Measurements from ENCODE around the gene POU2F2. TPM values are rescaled to one million over a fixed set of nuclear protein-coding genes. Genes with fewer than 3 reads are reported as not detected.
"Not testable (repeated sequence)": the region's sequence is repeated elsewhere in the genome, so short reads cannot be mapped to it uniquely, and the experiment has no call there.

The POU2F2 gene
- total RNA-seq, 2 experiments from 2014 or later, result 15.7 to 16.3 TPM

DNA sequence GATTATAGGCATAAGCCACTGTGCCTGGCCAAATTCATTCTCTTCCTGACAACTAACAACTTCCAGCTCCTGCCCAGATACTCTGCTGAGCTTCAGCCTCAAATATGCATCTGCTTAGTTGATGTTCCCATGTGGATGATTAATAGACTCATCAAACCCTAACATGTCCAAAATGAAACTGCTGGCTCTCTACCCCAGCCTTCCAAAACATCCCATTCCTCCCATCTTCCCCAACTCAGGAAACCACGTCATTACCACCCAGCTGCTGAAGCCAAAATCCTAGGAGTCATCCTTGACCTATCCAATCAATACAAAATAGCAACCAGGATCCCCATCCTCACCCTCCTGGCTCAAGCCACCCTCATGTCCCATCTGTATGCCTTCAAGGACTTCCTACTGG is 20.9 kb downstream of the POU2F2 start:
- no peak for ATAC-seq
- CTCF ChIA-PET, result interaction anchor here (0.8 to 4.0 kb wide), 9 partner anchors 9 to 168 kb away, joined by 3 to 40 read pairs (median 4); partner anchors contain the start of gene POU2F2
- peak overlapping the region; percentile 2 for H3K27ac Mint-ChIP-seq
- peaks cover 41% of the 10 kb centered on the region for H3K4me1 Mint-ChIP-seq (ENCODE audit: low read depth)
- H3K36me3 Mint-ChIP-seq (ENCODE audit: low read depth), result peaks cover 8% of the 10 kb centered on the region
- POLR2A ChIA-PET, result interaction anchor here (1.1 kb wide), 1 partner anchor 12 kb away, joined by 3 read pairs; no protein-coding TSS in a partner anchor
- no peak for DNase-seq
- H3K4me3 Mint-ChIP-seq, result no peak overlapping the region
- H3K27me3 Mint-ChIP-seq (ENCODE audit: low read depth), result no peaks in the 10 kb centered on the region
- no peaks in the 10 kb centered on the region for H3K9me3 Mint-ChIP-seq (ENCODE audit: insufficient read depth)

DNA sequence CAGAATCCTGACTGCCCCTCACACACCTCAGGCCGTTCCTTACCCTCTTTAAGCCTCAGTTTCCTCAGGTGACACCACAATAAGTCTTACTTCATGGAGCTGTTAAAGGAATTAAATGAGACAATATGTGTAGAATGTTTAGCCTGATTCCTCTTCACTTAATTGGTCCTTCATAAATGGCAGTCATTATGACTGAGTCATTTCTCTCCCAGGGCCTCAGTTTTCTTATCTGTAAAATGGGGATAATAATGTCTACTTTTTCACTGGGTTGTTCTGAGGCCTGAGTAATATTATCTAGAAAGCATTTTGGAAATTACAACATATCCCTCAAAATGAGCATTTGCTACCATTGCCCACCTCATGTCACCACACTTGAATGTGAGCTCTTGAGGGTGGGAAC is 21.6 kb downstream of the POU2F2 start:
- ATAC-seq (no peak), DNase-seq (no peak)
- H3K27me3 Mint-ChIP-seq (ENCODE audit: low read depth), result no peaks in the 10 kb centered on the region
- peaks cover 4% of the 10 kb centered on the region for H3K36me3 Mint-ChIP-seq (ENCODE audit: low read depth)
- peak overlapping the region; percentile 13 for H3K27ac Mint-ChIP-seq
- no peaks in the 10 kb centered on the region for H3K9me3 Mint-ChIP-seq (ENCODE audit: insufficient read depth)
- no peak overlapping the region for H3K4me3 Mint-ChIP-seq
- peaks cover 41% of the 10 kb centered on the region for H3K4me1 Mint-ChIP-seq (ENCODE audit: low read depth)
- POLR2A ChIA-PET, result interaction anchor here (1.1 kb wide), 1 partner anchor 12 kb away, joined by 3 read pairs; no protein-coding TSS in a partner anchor
- CTCF ChIA-PET, result interaction anchor here (0.9 to 4.0 kb wide), 9 partner anchors 13 to 214 kb away, joined by 3 to 40 read pairs (median 4); partner anchors contain the start of gene POU2F2

DNA sequence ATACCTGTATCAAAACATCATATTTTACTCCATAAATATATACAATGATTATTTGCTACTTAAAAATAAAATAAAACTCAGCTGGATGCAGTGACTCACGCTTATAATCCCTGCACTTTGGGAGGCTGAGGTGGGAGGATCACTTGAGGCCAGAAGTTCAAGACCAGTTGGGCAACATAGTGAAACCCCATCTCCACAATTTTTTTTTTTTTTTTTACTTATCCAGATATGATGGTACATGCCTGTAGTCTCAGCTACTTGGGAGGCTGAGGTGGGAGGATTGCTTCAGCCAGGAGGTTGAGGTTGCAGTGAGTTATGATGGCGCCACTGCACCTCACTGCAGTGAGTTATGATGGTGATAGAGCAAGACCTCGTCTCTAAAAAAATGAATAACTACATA is 22.4 kb downstream of the POU2F2 start:
- no peak overlapping the region for H3K4me3 Mint-ChIP-seq
- no peak for ATAC-seq
- POLR2A ChIA-PET, result no interaction called here

DNA sequence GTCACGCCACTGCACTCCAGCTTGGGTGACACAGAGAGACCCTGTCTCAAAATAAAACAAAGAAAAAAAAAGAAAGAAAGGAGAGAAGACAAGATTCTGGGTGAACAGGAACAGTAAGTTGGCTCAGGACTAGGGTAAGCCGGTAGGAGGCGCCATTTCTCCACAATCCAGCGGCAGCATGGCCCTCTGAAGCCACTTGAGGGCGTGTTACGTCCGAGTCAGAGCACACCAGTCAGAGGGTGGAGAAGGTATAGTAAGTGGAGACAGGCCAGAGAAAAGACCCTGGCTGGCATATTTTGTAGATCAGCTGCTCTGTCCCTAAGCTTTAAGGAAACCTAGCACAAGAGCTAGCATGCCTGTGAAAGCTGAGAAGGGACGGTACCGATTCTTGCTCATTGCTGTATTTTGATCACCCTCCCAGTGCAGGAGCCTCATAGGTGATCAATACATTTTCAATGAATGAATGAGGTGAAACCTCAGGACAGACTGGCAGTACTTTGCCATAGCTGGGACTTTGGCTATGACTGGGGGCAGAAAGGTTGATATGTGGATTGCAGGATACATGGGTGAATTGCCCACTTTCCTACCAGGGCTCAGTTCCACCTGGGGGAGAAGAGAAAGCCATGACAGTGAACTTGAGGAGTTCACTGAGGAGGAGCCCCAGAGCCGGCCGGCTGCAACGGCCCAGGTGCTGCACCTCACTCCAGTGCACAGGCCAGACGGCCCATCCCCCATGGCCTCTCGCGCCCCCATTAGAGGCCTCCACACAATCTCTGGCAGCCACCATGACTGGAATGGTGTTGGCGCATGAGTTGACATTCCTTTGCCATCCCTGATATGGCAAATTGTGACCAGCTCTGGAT is 23.5 kb downstream of the POU2F2 start:
- H3K27me3 Mint-ChIP-seq (ENCODE audit: low read depth), result no peaks in the 10 kb centered on the region
- peaks cover 33% of the 10 kb centered on the region for H3K4me1 Mint-ChIP-seq (ENCODE audit: low read depth)
- POLR2A ChIA-PET, result no interaction called here
- peak; percentile 94 for ATAC-seq
- H3K36me3 Mint-ChIP-seq (ENCODE audit: low read depth), result peaks cover 3% of the 10 kb centered on the region
- H3K4me3 Mint-ChIP-seq, result no peak overlapping the region
- no peaks in the 10 kb centered on the region for H3K9me3 Mint-ChIP-seq (ENCODE audit: insufficient read depth)
- peak; percentile 94 for DNase-seq
- CTCF ChIA-PET, result interaction anchor here (0.6 to 4.0 kb wide), 45 partner anchors 7 to 332 kb away, joined by 3 to 65 read pairs (median 6); partner anchors contain the start of genes GSK3A, PAFAH1B3, POU2F2 and PRR19
- peak overlapping the region; percentile 26 for H3K27ac Mint-ChIP-seq

More for the DNA sequence above, 22.4 kb downstream of the POU2F2 start:
- H3K36me3 Mint-ChIP-seq (ENCODE audit: low read depth), result peaks cover 3% of the 10 kb centered on the region
- DNase-seq, result no peak
- CTCF ChIA-PET, result interaction anchor here (0.6 to 4.0 kb wide), 11 partner anchors 9 to 211 kb away, joined by 3 to 65 read pairs (median 12); no protein-coding TSS in a partner anchor
- no peaks in the 10 kb centered on the region for H3K27me3 Mint-ChIP-seq (ENCODE audit: low read depth)
- H3K27ac Mint-ChIP-seq, result no peak overlapping the region
- peaks cover 41% of the 10 kb centered on the region for H3K4me1 Mint-ChIP-seq (ENCODE audit: low read depth)
- H3K9me3 Mint-ChIP-seq (ENCODE audit: insufficient read depth), result no peaks in the 10 kb centered on the region

DNA sequence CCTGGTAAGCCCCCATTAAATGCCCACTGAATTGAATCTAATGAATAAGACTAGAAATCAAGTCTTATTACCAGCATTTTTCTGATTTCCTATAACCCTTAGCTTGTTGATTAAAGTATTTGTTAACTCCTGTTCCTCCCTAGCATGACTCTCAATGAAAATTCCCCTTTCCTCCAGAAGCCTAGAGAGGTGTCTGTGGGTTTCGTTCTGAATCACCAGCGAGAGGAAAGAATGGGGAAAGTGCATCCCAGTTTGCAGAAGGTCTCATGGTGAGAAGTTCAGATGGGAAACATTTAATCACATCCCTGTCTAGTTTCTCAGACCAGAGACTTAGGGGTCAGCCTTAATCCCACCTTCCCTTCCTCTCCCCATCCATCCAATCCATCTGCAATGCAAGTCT is 26.9 kb downstream of the POU2F2 start:
- ChIA-PET POLR2A (no interaction called here), CTCF (interaction anchor here (1.0 to 2.1 kb wide), 2 partner anchors 27 to 335 kb away, joined by 3 to 7 read pairs; partner anchors contain the start of gene POU2F2)
- H3K27ac Mint-ChIP-seq, result no peak overlapping the region
- no peaks in the 10 kb centered on the region for H3K9me3 Mint-ChIP-seq (ENCODE audit: insufficient read depth)
- H3K4me3 Mint-ChIP-seq, result no peak overlapping the region
- ATAC-seq (no peak), DNase-seq (no peak)
- H3K4me1 Mint-ChIP-seq (ENCODE audit: low read depth), result peaks cover 10% of the 10 kb centered on the region
- no peaks in the 10 kb centered on the region for H3K36me3 Mint-ChIP-seq (ENCODE audit: low read depth)
- no peaks in the 10 kb centered on the region for H3K27me3 Mint-ChIP-seq (ENCODE audit: low read depth)

DNA sequence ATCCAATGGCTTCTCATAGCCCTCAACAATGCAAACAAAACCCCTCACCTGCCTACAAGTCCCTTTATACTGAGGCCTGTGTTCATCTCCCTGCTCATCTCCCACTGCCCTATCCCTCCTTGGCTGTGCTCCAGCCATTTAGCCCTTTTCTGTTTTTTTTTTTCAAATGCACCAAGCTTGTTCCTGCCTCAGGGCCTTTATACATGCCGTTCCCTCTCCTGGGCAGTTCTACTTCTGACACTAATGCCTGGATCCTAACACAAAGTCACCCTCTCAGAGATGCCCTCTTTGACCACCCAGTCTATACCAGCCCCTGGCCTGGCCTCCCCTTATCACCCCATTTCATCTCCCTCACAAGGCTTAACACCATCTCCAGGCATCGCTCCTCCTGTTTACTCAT is 29.4 kb downstream of the POU2F2 start:
- ChIA-PET POLR2A (no interaction called here), CTCF (interaction anchor here (0.9 to 1.6 kb wide), 3 partner anchors 9 to 337 kb away, joined by 3 read pairs; no protein-coding TSS in a partner anchor)
- ATAC-seq (no peak), DNase-seq (no peak)
- H3K4me3 Mint-ChIP-seq, result no peak overlapping the region
- no peaks in the 10 kb centered on the region for H3K9me3 Mint-ChIP-seq (ENCODE audit: insufficient read depth)
- no peak overlapping the region for H3K27ac Mint-ChIP-seq
- peaks cover 3% of the 10 kb centered on the region for H3K4me1 Mint-ChIP-seq (ENCODE audit: low read depth)
- H3K36me3 Mint-ChIP-seq (ENCODE audit: low read depth), result peaks cover 5% of the 10 kb centered on the region
- no peaks in the 10 kb centered on the region for H3K27me3 Mint-ChIP-seq (ENCODE audit: low read depth)

DNA sequence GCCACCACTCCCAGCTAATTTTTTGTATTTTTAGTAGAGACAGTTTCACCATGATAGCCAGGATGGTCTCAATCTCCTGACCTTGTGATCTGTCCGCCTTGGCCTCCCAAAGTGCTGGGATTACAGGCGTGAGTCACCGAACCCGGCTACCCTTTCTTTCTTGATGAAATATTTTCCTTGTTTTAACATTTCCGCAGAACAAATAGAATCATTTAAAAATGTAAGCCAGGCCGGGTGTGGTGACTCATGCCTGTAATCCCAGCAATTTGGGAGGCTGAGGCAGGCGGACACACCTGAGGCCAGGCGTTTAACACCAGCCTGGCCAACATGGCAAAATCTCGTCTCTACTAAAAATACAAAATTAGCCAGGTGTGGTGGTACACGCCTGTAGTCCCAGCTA is 32.0 kb downstream of the POU2F2 start:
- H3K4me3 Mint-ChIP-seq; H3K27ac Mint-ChIP-seq; H3K36me3 Mint-ChIP-seq (ENCODE audit: low read depth); H3K27me3 Mint-ChIP-seq (ENCODE audit: low read depth); ATAC-seq; H3K9me3 Mint-ChIP-seq (ENCODE audit: insufficient read depth); POLR2A ChIA-PET; DNase-seq; H3K4me1 Mint-ChIP-seq (ENCODE audit: low read depth): not testable (repeated sequence)
- CTCF ChIA-PET, result interaction anchor here (0.9 to 1.6 kb wide), 2 partner anchors 9 to 34 kb away, joined by 4 to 10 read pairs; no protein-coding TSS in a partner anchor

DNA sequence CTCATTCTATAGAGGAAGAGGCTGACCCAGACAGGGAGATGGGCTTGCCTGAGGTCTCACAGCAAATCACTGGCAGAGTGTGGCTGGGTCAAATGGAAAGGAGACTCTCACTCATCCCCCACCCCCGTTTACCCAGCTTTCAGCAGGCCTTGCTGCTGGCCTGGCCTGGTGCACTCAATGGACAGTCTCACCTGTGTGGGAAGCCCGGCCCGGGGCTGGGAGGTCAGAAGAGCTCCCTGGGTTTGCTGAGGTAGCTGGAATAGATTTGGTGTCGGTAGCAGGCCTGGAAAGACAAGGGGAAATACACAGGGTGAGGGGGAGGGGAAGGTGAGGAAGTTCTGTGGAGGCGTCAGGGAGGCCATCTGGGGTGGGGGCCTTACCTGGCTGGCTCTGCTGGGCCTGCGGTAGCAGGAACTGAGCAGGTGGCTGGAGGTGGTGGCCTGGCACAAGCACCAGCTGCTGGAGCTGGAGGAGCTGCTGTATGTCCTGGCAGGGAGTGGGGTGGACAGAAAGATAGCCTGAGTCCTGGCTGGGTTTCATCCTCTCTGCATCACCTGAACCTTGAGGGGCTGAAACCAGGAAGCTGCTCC is 32.8 kb downstream of the POU2F2 start:
- Mint-ChIP-seq H3K9me3 (ENCODE audit: insufficient read depth) (no peaks in the 10 kb centered on the region), H3K4me3 (no peak overlapping the region), H3K27ac (peak overlapping the region; percentile 30), H3K36me3 (ENCODE audit: low read depth) (peaks cover 5% of the 10 kb centered on the region), H3K27me3 (ENCODE audit: low read depth) (no peaks in the 10 kb centered on the region), H3K4me1 (ENCODE audit: low read depth) (no peaks in the 10 kb centered on the region)
- ATAC-seq, result no peak
- DNase-seq, result no peak
- ChIA-PET CTCF (interaction anchor here (1.1 to 1.6 kb wide), 2 partner anchors 9 to 14 kb away, joined by 3 to 10 read pairs; no protein-coding TSS in a partner anchor), POLR2A (no interaction called here)

DNA sequence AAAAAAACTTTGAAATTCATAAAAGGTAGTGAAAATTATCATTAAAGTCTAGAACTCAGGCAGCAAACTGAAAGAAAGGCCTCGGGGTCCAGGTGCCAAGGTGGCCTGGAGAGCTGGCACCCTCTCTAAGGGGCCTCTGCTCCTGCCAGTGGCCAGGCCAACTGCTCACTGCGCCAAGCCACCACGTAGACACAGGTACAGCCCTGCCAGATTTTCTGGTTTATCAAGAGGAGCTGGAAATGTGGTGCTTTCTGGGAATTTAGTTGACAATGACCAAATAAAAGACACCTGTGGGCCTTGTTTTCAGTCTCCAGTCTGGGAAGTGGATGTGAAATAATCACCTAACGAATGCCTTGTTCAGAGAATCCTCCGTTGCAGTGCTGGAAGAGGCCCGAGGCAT is 33.5 kb downstream of the POU2F2 start:
- Mint-ChIP-seq H3K36me3 (ENCODE audit: low read depth) (peaks cover 5% of the 10 kb centered on the region), H3K27me3 (ENCODE audit: low read depth) (no peaks in the 10 kb centered on the region), H3K27ac (no peak overlapping the region), H3K4me3 (no peak overlapping the region), H3K9me3 (ENCODE audit: insufficient read depth) (no peaks in the 10 kb centered on the region), H3K4me1 (ENCODE audit: low read depth) (no peaks in the 10 kb centered on the region)
- ATAC-seq (no peak), DNase-seq (no peak)
- POLR2A ChIA-PET, result no interaction called here
- CTCF ChIA-PET, result interaction anchor here (1.1 to 1.6 kb wide), 2 partner anchors 10 to 14 kb away, joined by 3 to 10 read pairs; no protein-coding TSS in a partner anchor

DNA sequence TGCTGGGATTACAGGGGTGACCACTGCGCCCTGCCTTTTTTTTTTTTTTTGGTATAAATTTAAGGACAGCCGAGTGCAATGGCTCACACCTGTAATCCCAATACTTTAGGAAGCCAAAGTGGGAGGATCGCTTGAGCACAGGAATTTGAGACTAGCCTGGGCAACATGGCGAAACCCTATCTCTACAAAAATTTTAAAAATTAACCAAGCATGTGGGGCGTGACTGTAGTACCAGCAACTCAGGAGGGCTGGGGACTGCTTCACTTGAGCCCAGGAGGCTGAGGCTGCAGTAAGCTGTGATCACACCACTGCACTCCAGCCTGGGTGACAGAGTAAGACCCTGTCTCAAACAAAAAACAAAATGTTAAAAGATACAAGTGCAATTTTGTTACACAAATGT is 34.8 kb downstream of the POU2F2 start:
- Mint-ChIP-seq H3K9me3 (ENCODE audit: insufficient read depth) (no peaks in the 10 kb centered on the region), H3K27me3 (ENCODE audit: low read depth) (no peaks in the 10 kb centered on the region), H3K27ac (no peak overlapping the region), H3K36me3 (ENCODE audit: low read depth) (peaks cover 5% of the 10 kb centered on the region), H3K4me1 (ENCODE audit: low read depth) (peaks cover 2% of the 10 kb centered on the region), H3K4me3 (no peak overlapping the region)
- no peak for DNase-seq
- ATAC-seq, result no peak
- POLR2A ChIA-PET, result no interaction called here
- CTCF ChIA-PET, result interaction anchor here (4.3 kb wide), 1 partner anchor 12 kb away, joined by 20 read pairs; no protein-coding TSS in a partner anchor

DNA sequence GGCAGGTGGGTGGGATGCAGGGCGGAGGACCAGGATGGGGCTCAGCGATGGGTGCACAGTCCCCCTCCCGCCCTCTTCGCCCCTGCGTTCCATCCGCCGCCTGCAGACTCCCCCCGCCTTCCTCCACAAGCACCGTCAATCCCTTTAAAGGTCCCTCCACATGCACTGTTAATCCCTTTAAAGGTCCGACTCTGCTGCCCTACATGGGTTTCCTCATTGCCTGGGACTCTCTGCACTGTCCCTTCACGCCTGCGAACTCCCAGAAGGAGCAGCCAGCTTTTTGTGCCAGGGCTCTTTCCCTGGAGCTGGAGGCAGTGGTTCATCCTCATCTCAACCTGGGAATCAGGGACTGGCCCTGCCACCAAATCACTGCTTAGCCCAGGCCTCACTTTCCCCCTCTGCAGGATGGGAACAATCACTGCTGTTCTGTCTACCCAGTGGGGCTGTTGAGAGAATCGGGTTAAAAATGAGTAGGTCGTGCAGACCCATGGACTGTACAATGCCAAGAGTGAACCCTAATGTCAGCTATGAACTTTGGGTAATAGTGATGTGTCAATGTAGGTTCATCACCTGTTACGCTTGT is 35.9 kb downstream of the POU2F2 start:
- peaks cover 5% of the 10 kb centered on the region for H3K36me3 Mint-ChIP-seq (ENCODE audit: low read depth)
- H3K27ac Mint-ChIP-seq, result no peak overlapping the region
- H3K27me3 Mint-ChIP-seq (ENCODE audit: low read depth), result no peaks in the 10 kb centered on the region
- no peaks in the 10 kb centered on the region for H3K9me3 Mint-ChIP-seq (ENCODE audit: insufficient read depth)
- H3K4me3 Mint-ChIP-seq, result no peak overlapping the region
- ATAC-seq (no peak), DNase-seq (no peak)
- H3K4me1 Mint-ChIP-seq (ENCODE audit: low read depth), result peaks cover 9% of the 10 kb centered on the region
- CTCF ChIA-PET, result interaction anchor here (0.6 to 4.3 kb wide), 4 partner anchors 13 to 124 kb away, joined by 3 to 20 read pairs (median 4); partner anchors contain the start of gene ZNF526
- POLR2A ChIA-PET, result interaction anchor here (0.6 kb wide), 1 partner anchor 154 kb away, joined by 4 read pairs; no protein-coding TSS in a partner anchor

All from activated CD8-positive, alpha-beta T cell treated with anti-CD3 and anti-CD28 coated beads, Interleukin-2, amount 10 ng/mL, durations not matched to agents 7 days and 5 days (primary cell).